GM23338 (cell line): ENCODE data around the gene PALLD. TPM values are rescaled to one million over a fixed set of nuclear protein-coding genes. Genes with fewer than 3 reads are reported as not detected.

Experiments used
- ATAC-seq: fragments of 200-7000 bp; cut with Tn5 transposase; 3 replicates; pipeline ENCODE4 v1.9.1; 2020
- DNase-seq: peaks from one replicate; pipeline ENCODE4 v3.0.0-alpha.2; 2015; ENCODE audit warnings: low spot score
- H2AFZ ChIP-seq: fragments of 200-600 bp; sonication (generic); 2 replicates; pipeline ENCODE4 v1.8.0; 2016; ENCODE audit warnings: antibody characterized with exemption, mild to moderate bottlenecking, moderate library complexity
- H3F3A ChIP-seq: fragments of 200-600 bp; sonication (generic); replicated peaks from 2 replicates; pipeline ENCODE4 v1.8.0; 2017; ENCODE audit warnings: antibody characterized with exemption, mixed run types, low read depth
- H3K27ac ChIP-seq: fragments of 200-600 bp; sonication (generic); 2 replicates; pipeline ENCODE4 v1.6.1; 2016; ENCODE audit warnings: low read depth
- H3K27me3 ChIP-seq: fragments of 200-600 bp; sonication (generic); 2 replicates; pipeline ENCODE4 v1.8.0; 2016; ENCODE audit warnings: mild to moderate bottlenecking, mixed run types, moderate library complexity; ENCODE audit not compliant: insufficient read depth
- H3K36me3 ChIP-seq: fragments of 200-600 bp; sonication (generic); 2 replicates; pipeline ENCODE4 v1.8.0; 2016; ENCODE audit warnings: mild to moderate bottlenecking; ENCODE audit not compliant: insufficient read depth
- H3K4me1 ChIP-seq: fragments of 200-600 bp; sonication (generic); 2 replicates; pipeline ENCODE4 v1.8.0; 2016; ENCODE audit warnings: mild to moderate bottlenecking, moderate library complexity; ENCODE audit not compliant: insufficient read depth
- H3K4me2 ChIP-seq: fragments of 200-600 bp; sonication (generic); 2 replicates; pipeline ENCODE4 v1.7.1; 2017; ENCODE audit warnings: mixed run types
- H3K4me3 ChIP-seq: fragments of 200-600 bp; sonication (generic); 2 replicates; pipeline ENCODE4 v1.6.1; 2016; ENCODE audit warnings: mixed run types
- H3K79me2 ChIP-seq: fragments of 200-600 bp; sonication (generic); replicated peaks from 2 replicates; pipeline ENCODE4 v1.8.0; 2017; ENCODE audit warnings: mild to moderate bottlenecking; ENCODE audit not compliant: insufficient read depth
- H3K9me2 ChIP-seq: fragments of 200-600 bp; sonication (generic); 2 replicates; pipeline ENCODE4 v1.8.0; 2017; ENCODE audit not compliant: insufficient read depth
- H4K20me1 ChIP-seq: fragments of 200-600 bp; sonication (generic); replicated peaks from 2 replicates; pipeline ENCODE4 v1.8.0; 2017; ENCODE audit warnings: mild to moderate bottlenecking; ENCODE audit not compliant: insufficient read depth
- H3K27ac Mint-ChIP-seq: 2 replicates; pipeline ENCODE4 v1.8.0; 2020; ENCODE audit warnings: inconsistent platforms, mild to moderate bottlenecking, moderate library complexity, mixed read lengths
- H3K27me3 Mint-ChIP-seq: 3 replicates; pipeline ENCODE4 v1.8.0; 2022; ENCODE audit warnings: low read depth, mild to moderate bottlenecking, moderate library complexity, mixed read lengths, inconsistent platforms; ENCODE audit not compliant: insufficient read depth, poor library complexity
- H3K36me3 Mint-ChIP-seq: 3 replicates; pipeline ENCODE4 v1.8.0; 2021; ENCODE audit warnings: low read depth, mild to moderate bottlenecking, inconsistent platforms, moderate library complexity, mixed read lengths
- H3K4me1 Mint-ChIP-seq: 3 replicates; pipeline ENCODE4 v1.8.0; 2020; ENCODE audit warnings: mild to moderate bottlenecking, inconsistent platforms, mixed read lengths
- H3K4me3 Mint-ChIP-seq: 3 replicates; pipeline ENCODE4 v1.8.0; 2021; ENCODE audit warnings: moderate library complexity, mild to moderate bottlenecking, inconsistent platforms, mixed read lengths
- H3K9me3 Mint-ChIP-seq: 3 replicates; pipeline ENCODE4 v1.8.0; 2020; ENCODE audit warnings: moderate library complexity, mild to moderate bottlenecking, inconsistent platforms, mixed read lengths
- EZH2 ChIP-seq: fragments of 200-600 bp; sonication (generic); IDR thresholded peaks from one replicate; pipeline ENCODE4 v1.8.0; 2017; ENCODE audit warnings: antibody characterized with exemption, mild to moderate bottlenecking, low read depth; ENCODE audit not compliant: unreplicated experiment
- JUNB ChIP-seq: IDR thresholded peaks from one replicate; pipeline ENCODE4 v1.6.1; 2016; ENCODE audit warnings: antibody characterized with exemption; ENCODE audit not compliant: unreplicated experiment
- STAT1 ChIP-seq: IDR thresholded peaks from one replicate; pipeline ENCODE4 v1.6.1; 2016; ENCODE audit warnings: antibody characterized with exemption; ENCODE audit not compliant: unreplicated experiment
- ZNF114 ChIP-seq: fragments of 250-450 bp; sonication (Bioruptor Pico); IDR thresholded peaks from 2 replicates; pipeline ENCODE4 v1.5.0; 2020; ENCODE audit warnings: mild to moderate bottlenecking, moderate library complexity
- polyA plus RNA-seq: library from polyadenylated mRNA; unstranded; fragments of >200 nt; fragmentation: Nextera tagmentation; extraction: Ambion mirVana; gene quantifications from 2 replicates; pipeline ENCODE4 v1.2.1, GENCODE V29; 2016
- total RNA-seq: library from RNA; depleted of rRNA; stranded (reverse); fragments of >200 nt; shearing (Covaris generic); gene quantifications from 2 replicates; pipeline ENCODE4 v1.2.3, GENCODE V29; 2014
- TF ChIP-seq, protein P1 (sequence below): fragments of 250-450 bp; sonication (Bioruptor Pico); IDR thresholded peaks from 2 replicates; pipeline ENCODE4 v1.5.0; 2020; ENCODE audit warnings: mild to moderate bottlenecking, moderate library complexity

Gene PALLD
- total and polyA plus RNA-seq, 2 experiments from 2014 or later, result 13.1 to 30.2 TPM

DNA sequence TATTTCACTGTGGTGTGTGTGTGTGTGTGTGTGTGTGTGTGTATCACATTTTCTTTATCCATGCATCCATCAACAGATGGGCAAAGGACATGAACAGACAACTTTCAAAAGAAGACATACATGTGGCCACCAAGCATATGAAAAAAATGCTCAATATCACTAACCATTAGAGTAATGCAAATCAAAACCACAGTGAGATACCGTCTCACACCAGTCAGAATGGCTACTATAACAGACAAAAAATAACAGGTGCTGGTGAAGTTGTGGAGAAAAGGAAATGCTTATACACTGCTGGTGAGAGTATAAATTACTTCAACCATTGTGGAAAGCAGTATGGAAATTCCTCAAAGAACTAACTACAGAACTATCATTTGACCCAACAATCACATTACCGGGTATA lies 83.4 kb downstream of the PALLD start (continued):
- TF ChIP-seq, protein P1, sequence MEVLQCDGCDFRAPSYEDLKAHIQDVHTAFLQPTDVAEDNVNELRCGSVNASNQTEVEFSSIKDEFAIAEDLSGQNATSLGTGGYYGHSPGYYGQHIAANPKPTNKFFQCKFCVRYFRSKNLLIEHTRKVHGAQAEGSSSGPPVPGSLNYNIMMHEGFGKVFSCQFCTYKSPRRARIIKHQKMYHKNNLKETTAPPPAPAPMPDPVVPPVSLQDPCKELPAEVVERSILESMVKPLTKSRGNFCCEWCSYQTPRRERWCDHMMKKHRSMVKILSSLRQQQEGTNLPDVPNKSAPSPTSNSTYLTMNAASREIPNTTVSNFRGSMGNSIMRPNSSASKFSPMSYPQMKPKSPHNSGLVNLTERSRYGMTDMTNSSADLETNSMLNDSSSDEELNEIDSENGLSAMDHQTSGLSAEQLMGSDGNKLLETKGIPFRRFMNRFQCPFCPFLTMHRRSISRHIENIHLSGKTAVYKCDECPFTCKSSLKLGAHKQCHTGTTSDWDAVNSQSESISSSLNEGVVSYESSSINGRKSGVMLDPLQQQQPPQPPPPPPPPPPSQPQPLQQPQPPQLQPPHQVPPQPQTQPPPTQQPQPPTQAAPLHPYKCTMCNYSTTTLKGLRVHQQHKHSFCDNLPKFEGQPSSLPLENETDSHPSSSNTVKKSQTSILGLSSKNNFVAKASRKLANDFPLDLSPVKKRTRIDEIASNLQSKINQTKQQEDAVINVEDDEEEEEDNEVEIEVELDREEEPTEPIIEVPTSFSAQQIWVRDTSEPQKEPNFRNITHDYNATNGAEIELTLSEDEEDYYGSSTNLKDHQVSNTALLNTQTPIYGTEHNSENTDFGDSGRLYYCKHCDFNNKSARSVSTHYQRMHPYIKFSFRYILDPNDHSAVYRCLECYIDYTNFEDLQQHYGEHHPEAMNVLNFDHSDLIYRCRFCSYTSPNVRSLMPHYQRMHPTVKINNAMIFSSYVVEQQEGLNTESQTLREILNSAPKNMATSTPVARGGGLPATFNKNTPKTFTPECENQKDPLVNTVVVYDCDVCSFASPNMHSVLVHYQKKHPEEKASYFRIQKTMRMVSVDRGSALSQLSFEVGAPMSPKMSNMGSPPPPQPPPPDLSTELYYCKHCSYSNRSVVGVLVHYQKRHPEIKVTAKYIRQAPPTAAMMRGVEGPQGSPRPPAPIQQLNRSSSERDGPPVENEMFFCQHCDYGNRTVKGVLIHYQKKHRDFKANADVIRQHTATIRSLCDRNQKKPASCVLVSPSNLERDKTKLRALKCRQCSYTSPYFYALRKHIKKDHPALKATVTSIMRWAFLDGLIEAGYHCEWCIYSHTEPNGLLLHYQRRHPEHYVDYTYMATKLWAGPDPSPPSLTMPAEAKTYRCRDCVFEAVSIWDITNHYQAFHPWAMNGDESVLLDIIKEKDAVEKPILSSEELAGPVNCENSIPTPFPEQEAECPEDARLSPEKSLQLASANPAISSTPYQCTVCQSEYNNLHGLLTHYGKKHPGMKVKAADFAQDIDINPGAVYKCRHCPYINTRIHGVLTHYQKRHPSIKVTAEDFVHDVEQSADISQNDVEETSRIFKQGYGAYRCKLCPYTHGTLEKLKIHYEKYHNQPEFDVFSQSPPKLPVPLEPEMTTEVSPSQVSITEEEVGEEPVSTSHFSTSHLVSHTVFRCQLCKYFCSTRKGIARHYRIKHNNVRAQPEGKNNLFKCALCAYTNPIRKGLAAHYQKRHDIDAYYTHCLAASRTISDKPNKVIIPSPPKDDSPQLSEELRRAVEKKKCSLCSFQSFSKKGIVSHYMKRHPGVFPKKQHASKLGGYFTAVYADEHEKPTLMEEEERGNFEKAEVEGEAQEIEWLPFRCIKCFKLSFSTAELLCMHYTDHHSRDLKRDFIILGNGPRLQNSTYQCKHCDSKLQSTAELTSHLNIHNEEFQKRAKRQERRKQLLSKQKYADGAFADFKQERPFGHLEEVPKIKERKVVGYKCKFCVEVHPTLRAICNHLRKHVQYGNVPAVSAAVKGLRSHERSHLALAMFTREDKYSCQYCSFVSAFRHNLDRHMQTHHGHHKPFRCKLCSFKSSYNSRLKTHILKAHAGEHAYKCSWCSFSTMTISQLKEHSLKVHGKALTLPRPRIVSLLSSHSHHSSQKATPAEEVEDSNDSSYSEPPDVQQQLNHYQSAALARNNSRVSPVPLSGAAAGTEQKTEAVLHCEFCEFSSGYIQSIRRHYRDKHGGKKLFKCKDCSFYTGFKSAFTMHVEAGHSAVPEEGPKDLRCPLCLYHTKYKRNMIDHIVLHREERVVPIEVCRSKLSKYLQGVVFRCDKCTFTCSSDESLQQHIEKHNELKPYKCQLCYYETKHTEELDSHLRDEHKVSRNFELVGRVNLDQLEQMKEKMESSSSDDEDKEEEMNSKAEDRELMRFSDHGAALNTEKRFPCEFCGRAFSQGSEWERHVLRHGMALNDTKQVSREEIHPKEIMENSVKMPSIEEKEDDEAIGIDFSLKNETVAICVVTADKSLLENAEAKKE (CRISPR knock-in tag), result no peak

DNA sequence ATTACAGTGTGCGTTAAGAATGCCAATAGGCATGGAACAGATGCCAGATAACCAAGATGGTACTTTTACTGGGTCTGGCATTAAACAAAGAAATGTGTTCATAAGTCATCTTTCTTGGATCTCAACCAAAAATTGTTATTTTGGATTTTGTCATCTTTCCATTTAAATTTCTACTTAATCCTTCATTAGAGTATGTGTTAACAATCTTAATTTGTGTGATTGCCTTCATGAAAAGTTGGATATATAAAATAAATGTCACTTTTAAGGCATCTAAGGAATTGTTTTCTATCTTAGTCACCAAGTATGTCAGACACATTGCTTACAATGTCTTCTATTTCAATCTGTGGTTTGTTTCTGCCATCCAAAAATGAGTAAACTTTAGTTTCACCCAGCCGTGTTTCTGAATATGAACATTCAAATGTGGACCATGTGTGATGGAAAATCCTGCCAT lies 87.5 kb downstream of the PALLD start:
- H3K4me2 ChIP-seq, result no peak overlapping the region
- H3K27ac Mint-ChIP-seq, result no peak overlapping the region
- H3K36me3 ChIP-seq, result no peaks in the 10 kb centered on the region
- TF ChIP-seq ZNF114 (CRISPR knock-in tag), result no peak
- TF ChIP-seq STAT1, result no peak
- TF ChIP-seq EZH2, result no peak
- no peak for TF ChIP-seq JUNB
- no peaks in the 10 kb centered on the region for H4K20me1 ChIP-seq
- no peaks in the 10 kb centered on the region for H3F3A ChIP-seq
- peaks cover 5% of the 10 kb centered on the region; the same call in 1 of the 3 replicates for H3K9me3 Mint-ChIP-seq
- no peak overlapping the region for H2AFZ ChIP-seq
- peaks cover 6% of the 10 kb centered on the region; the same call in 2 of the 3 replicates for H3K4me1 Mint-ChIP-seq
- no peaks in the 10 kb centered on the region for H3K4me1 ChIP-seq
- H3K9me2 ChIP-seq, result 0 out of 2 replicates have a peak, but pooled peaks cover under 1% of the 10 kb centered on the region
- no peaks in the 10 kb centered on the region for H3K79me2 ChIP-seq
- DNase-seq, result no peak
- H3K27ac ChIP-seq, result no peak overlapping the region
- no peaks in the 10 kb centered on the region for H3K27me3 Mint-ChIP-seq
- H3K36me3 Mint-ChIP-seq, result no peaks in the 10 kb centered on the region; the same call in 2 of the 3 replicates
- no peaks in the 10 kb centered on the region for H3K27me3 ChIP-seq
- H3K4me3 ChIP-seq, result no peak overlapping the region
- no peak overlapping the region for H3K4me3 Mint-ChIP-seq
- ATAC-seq, result no peak
